ENCODE measurements around the gene TUBA1B.
"Not testable (repeated sequence)": the region's sequence is repeated elsewhere in the genome, so short reads cannot be mapped to it uniquely, and the experiment has no call there.

TUBA1B gene

DNA sequence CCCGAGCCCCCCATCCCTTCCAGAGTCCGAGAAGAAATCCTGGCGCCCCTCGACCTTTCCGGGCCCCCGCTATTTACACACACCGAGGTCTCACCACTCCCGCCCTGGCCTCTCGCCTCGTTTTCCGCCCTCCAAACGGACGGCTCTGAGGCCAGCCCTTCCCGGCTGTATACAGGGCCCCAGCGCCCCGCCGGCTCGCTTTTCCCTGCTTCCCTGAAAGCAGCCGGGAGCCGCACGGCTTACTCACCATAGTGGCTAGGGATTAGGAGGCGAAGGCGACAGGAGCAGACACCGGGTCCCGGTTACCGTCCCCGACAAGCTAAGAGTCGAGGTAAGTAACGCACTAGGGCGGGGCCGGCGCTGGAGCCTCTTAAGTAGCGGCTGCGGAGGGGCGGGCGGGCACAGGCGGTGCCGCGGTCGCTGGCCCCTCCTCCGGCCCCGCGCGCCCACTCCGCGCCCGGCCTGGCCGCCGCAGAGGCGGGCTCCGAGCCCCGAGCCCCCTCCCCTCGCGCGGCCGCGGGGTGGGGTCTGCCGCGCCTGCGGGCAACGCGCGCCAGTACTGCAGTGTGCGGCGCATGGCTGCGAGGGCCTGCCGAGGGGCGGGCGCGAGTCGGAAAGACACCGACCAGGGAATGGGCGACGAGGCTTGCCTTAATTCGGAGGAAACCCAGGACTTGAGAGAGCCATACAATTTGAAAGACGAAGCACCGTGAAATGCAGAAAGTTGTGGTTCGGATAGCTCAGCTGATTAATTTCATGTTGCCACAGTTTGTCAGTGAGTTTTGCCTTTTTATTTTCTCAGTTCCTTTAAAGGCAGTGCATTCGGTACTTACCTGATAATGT is at the start of gene TUBA1B:
Gene TUBA1B, minus strand, starts transcription at position 345 of the 843 bp plus-strand sequence. Its CDS starts 95 bp downstream, at position 250.
- DNase-seq, result peak; percentile 77 to 91

DNA sequence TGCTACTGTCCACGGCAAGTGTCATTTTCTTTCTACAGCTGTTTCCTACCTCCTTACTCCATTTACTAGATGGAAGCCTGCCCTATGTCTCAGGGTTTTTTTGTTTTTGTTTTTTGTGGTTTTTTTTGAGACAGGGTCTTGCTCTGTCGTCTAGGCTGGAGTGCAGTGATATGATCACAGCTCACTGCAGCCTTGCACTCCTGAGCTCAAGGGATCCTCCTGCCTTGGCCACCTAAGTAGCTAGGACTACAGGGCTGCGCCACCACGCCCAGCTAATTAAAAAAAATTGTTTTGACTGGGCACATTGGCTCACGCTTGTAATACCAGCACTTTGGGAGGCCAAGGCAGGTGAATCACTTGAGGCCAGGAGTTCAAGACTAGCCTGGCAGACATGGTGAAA is 43.0 kb upstream of the TUBA1B start:
- DNase-seq, result no peak

DNA sequence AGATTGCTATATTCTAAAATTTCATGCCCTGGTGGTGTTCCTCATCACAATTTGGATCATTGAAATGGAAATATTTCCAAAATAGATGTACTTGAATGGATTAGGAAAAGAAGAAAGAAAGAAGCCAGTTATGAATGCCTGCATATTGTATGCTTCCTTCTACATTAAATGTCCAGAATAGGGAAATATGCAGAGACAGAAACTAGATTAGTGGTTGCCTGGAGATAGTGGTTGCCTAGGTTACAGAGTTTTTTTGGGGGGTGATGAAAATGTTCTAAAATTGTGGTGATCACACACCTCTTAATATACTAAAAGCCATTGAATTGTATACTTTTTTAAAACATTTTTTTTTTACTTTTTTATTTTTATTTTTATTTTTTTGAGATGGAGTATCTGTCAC is 39.7 kb upstream of the TUBA1B start:
- no peak for DNase-seq

DNA sequence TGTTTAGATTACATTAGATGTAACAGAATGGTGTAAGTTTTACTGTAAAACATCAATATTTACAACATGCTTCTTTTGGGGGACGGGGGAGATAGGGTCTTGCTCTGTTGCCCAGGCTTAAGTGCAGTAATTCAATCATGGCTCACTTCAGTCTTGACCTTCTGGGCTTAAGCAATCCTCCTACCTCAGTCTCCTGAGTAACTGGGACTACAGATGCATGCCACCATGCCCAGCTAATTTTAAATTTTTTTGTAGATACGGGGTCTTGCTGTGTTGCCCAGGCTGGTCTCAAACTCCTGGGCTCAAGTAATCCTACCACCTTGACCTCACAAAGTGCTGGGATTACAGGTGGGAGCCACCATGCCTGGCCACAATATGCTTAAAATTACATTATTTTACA is 33.9 kb upstream of the TUBA1B start:
- DNase-seq, result no peak

DNA sequence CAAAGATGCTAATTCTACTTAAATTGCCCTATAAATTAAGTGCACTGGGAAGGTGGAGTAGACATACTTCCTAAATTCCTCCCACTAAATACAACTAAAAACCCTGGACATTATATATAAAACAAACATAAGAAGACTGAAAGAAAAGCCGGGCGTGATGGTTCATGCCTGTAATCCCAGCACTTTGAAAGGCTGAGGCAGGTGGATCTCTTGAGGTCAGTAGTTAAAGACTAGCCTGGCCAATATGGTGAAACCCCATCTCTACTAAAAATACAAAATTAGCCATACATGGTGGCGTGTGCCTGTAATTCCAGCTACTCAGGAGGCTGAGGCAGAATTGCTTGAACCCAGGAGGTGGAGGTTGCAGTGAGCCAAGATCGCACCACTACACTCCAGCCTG is 30.7 kb upstream of the TUBA1B start:
- not testable (repeated sequence) for DNase-seq

DNA sequence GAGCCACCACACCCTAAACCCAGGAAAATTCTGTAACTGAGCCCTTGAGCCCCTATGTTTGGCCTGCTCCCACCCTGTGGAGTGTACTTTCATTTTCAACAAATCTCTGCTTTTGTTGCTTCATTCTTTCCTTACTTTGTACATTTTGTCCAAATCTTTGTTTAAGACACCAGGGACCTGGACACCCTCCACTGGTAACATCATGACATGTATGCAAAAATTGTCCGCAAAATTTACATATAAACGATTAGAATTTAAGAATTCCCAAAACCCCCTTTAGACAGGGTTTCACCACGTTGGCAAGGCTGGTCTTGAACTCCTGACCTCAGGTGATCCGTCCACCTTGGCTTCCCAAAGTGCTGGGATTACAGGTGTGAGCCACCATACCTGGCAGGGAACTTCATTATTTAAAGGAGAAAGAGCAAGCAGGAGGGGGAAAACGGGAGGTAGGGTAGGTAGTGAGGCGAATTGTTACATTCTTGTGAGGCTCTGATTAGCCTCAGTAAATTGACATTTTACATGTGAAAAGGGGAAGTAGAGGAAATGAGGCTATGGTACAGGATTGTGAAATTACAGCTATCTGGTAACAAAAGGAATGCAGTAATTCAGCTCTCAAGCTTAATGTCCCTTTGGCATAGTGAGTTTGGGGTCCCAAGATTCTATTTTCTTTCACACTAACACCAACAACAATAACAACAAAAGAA is 30.0 kb upstream of the TUBA1B start:
- peak; percentile 62 to 68 for DNase-seq

DNA sequence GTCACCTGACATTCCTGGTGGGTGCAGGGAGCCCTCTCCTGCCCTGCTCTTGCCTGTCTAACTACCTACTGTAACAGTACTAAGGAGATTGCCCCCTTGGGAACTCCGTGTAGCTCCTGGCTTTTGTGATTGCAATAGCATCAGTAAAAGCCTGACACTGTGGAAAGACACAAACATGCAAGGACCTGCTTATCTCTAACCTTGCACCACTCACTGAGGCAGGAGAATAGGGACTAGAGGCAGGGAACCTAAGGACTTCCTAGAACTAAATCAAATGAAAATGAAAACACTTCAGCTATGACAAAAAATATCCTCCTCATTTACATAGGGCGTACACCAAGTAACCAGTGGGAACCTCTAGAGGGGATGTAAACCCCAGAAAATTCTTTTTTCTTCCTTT is 29.2 kb upstream of the TUBA1B start:
- DNase-seq, result no peak

DNA sequence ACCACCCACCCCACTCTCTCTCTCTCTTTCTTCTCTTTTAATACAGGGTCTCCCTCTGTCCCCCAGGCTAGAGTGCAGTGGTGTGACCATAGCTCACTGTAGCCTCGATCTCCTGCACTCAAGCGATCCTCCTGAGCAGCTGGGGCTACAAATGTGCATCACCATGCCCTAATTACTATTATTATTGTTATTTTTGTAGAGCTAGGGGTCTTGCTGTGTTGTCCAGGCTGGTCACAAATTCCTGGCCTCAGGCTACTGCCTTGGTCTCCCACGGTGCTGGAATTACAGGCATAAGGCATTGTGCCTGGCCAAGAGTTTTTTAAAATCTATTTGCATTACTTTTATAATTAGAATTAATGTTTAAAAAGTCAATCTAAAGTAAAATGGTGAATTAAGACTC is 23.0 kb upstream of the TUBA1B start:
- DNase-seq, result no peak

DNA sequence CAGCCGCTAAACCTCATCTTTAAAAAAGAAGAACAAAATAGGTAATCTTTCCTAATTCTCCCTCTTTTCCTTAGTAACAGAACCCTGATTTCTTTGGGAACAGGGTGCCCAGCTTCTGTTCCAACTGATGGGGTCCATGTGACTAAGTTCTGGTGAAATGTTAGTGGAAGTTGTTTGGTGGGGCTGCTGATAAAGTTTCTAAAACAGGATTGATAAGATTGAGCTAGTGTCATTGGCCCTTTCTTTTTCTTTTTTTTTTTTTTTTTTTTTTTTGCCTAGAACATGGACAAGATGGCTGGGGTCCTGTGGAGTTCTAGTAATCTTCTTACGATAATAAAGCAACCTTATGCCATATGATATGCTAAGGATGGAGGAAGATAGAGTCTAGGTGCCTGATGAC is 16.2 kb upstream of the TUBA1B start:
- DNase-seq, result no peak

DNA sequence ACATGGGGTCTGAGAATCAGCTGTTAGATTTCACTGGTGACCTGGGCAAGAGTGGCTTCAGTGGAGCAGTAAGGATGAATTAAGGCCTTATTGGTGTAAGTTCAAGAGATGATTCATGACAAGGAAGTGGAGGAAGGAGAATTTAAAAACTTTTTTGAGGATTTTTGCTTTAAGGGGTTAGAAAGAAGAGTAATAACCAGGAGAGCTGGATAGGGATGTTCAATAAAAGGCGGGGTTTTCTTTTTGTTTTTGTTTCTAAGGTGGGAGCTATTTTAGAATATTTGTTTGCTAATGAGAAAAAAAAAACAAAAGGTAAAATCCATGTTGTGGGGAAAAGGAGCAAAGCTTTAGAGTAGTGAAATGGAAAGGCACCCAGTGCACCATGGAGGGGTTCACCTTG is 15.2 kb upstream of the TUBA1B start:
- no peak for DNase-seq

DNA sequence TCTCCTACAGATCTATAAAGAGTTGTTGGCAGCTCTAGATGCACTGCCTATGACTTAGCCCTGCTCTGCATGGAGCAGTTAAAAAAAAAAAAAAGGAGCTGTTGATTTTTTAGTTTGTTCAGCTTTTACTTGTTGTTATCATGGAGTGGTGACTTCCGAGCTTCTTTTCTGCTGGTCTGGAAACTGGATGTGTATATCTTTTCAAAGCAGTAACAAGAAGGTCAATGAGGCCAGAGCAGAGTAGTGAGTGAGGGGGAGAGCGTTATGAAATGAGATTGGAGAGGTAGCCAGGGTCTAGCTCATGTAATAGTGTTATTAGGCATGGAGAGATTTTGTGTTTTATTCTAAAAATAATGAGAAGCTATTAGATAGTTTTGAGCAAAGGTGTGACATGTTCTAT is 13.2 kb upstream of the TUBA1B start:
- DNase-seq, result no peak

DNA sequence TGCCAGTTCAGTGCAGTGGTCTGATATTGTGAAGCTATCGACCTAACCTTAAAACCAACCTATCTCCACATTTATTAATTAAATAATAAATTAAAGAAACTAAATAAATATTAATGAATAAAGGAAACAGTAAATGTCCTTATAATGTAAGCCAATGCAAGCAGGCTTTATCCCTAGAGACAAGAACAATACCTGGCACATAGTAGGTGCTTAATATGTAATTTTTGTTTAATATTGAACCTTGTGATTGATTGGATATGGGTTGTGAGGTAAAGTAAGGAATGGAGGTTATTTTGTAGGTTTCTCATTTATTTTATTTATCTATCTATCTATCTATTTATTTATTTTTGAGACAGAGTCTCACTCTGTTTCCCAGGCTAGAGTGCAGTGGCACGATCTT is 7.8 kb upstream of the TUBA1B start:
- no peak for DNase-seq

DNA sequence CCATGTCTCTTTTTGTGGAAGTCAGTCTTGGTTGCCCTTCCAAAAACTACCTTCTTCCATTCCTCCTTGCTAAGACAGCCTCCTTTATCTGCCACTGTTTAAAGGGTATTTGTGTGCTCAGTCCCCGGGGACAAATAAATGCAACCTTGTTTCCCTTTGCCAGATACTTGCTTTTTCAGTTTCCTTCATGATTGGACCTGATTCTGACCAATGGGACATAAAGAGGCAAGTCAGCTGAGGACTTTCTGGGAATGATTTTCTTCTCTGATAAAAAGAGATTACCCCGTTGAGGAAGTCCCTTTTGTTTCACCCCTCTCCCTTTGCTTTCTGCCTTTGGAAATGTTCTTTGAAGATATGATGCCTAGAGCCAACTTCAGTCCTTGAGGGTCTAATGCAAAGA is 7.4 kb upstream of the TUBA1B start:
- DNase-seq, result no peak

DNA sequence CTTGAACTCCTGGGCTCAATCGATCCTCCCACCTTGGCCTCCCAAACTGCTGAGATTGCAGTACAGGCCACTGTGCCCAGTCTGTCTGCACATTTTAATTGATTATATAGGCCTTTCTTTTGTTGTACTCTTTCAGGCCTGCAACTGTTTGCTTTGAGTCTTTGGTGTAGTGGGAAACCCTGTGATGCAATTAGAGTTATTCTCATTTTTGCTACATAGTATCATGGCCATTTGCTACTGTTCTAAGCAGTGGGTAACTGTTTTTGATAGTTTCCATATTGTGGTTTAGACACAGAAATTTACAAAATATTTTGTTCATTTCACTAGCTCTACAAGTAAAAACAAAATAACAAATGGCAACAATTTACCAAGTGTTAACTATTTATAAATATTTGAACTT is 6.3 kb upstream of the TUBA1B start:
- DNase-seq, result no peak

DNA sequence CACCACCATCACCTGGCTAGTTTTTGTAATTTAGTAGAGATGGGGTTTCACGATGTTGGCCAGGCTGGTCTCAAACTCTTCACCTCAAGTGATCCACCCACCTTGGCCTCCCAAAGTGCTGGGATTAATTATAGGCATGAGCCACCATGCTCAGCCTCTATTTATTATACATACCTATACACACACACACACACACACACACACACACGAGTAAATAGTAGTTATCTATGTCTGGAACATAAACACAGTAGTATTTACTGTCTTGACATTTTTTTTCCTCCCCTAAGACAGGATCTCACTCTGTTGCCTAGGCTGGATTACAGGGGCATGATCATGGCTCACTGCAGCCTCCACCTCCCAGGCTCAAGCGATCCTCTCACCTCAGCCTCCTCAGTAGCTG is 5.8 kb upstream of the TUBA1B start:
- DNase-seq, result not testable (repeated sequence)

DNA sequence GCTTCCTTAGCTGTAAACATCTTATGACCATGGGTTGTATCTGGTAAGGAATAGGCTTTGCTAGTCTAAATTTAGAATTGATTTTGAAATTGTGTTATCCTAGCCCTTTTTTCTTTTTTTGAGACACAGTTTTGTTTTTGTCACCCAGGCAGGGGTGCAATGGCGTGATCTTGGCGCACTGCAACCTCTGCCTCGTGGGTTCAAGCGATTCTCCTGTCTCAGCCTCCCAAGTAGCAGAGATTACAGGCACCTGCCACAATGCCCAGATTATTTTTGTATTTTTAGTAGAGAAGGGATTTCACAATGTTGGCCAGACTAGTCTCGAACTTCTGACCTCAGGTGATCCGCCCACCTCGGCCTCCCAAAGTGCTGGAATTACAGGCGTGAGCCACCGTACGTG is 2.4 kb upstream of the TUBA1B start:
- no peak for DNase-seq

DNA sequence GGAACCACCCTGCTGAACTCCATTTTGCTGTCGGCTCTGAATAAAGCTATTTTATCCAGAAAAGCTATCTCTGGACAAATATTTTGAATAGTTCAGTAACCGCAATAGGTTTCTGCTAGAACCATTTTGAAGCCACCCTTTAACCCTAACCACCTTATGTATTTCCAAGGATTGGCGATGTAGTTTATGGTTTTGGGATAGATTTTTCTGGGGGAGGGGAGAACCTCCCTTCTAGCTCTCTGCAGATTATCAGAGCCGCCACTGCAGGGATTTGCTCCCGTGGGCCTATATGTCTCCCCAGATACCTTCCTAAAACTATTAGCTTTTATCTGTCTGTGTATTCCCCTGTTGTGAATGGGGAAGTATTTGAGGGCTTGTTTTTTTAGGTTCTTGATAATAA is 1.8 kb upstream of the TUBA1B start:
- DNase-seq, result no peak

DNA sequence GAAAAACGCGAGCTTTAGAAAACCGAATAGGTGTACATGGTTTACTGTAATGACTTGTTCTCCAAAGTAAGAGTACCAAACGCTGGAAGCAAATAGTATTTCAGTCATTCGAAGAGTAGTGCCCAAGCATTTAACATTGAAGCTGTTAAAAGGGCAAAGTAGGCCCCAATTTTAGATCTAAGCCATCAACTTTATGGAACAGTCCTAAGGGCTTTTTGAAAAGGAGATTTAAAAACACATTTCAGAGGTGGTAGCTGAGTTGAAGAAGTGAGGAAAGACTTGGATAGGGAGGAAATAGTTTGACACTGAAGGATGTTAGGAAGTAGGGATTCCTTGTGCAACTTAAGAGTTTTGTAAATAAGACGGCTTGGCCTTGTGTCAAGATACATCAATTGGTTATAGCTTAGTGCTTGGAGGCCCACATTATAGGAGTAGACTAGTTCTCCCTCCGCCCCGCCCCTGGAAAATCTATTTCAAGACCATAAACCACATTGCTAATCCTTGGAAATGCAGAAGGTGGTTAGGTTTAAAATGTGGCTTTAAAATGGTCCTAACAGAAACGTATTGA is 783 bp upstream of the TUBA1B start:
- peak in 1 of 2 donors; percentile 54 for DNase-seq

DNA sequence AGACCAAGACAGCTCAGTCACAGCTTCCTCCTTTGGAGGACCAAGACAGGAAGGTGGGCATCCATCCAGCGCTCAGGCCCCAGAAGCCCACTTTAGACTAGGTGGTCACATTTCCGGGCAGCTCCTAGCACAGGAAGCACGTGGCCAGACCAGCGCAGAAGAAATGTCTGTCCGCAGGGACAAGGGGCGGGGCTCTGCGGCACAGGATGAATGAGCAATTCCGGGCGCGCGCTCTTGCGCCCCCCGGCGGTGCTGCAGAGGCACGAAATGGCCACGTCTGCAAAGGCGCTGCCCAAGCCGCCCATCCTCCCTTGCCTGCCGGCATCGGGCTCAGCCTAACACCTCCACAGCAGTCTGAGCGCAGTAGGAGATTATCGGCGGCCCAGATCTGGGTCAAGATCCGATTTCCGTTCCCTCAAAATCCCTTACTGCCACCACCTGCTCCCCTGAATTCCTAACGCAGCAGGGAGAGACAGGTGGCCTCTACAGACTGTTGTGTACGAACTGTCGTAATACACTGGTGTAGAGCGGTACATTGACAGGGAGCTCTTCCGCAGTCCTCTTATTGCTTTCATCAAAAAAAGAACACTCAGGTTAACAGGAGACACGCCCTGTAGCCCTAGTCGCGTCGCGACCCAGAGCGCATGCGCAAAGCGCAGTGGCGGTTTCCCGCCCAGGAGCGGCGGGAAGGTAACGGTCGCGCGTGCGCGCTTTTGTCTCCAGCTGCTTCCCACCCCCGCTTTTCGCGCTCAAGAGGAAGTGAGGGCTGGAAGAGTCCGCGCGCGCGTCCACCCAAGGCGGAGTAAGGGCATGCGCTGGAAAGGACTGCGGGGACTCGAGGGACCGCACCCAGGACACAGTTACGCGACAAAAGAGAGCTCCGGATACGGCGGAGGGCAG is 794 bp downstream of the TUBA1B start:
- peak; percentile 97 to 98 for DNase-seq

DNA sequence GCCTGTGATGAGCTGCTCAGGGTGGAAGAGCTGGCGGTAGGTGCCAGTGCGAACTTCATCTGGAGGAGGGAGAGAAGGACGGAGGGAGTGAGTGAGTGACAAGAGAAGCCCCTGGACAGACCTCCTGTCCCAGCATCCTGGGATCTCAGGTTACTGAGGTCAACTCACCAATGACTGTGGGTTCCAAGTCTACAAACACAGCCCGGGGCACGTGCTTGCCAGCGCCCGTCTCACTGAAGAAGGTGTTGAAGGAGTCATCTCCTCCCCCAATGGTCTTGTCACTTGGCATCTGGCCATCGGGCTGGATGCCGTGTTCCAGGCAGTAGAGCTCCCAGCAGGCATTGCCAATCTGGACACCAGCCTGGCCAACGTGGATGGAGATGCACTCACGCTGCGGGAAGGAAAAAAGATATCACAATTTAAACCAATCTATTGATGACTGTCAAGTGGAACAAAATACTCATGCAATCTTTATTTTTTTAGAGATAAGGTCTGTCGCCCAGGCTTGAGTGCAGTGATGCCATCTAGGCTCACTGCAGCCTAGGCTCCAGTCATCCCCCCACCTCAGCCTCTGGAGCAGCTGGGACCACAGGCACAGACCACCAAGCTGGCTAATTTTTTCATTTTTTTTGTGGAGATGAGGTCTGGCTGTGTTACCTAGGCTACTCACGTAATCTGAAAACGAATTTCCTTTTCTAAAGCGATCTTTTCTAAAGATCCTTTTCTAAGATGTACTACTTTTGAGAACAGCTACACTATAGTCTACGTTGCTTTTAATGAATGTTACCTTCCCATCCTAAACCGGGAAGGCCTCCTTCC is 1.7 kb downstream of the TUBA1B start:
- no peak for DNase-seq

DNA sequence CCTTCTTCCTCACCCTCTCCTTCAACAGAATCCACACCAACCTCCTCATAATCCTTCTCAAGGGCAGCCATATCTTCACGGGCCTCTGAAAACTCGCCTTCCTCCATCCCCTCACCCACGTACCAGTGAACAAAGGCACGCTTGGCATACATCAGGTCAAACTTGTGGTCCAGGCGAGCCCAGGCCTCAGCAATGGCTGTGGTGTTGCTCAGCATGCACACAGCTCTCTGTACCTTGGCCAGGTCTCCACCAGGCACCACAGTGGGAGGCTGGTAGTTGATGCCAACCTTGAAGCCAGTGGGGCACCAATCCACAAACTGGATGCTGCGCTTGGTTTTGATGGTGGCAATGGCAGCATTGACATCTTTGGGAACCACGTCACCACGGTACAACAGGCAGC is 3.2 kb downstream of the TUBA1B start:
- DNase-seq, result not testable (repeated sequence)
